Glutamatergic neuron (in vitro differentiated cells): ENCODE results near the gene UCP2. TPM values are rescaled to one million over a fixed set of nuclear protein-coding genes. Genes with fewer than 3 reads are reported as not detected.

Source experiments
- DNase-seq: peaks from one replicate; pipeline ENCODE4 v3.0.0; 2022
- H3K27ac Mint-ChIP-seq: one replicate; pipeline ENCODE4 v1.8.0; 2020; ENCODE audit warnings: mild to moderate bottlenecking, mixed read lengths, inconsistent platforms; ENCODE audit not compliant: unreplicated experiment
- H3K27me3 Mint-ChIP-seq: one replicate; pipeline ENCODE4 v1.8.0; 2020; ENCODE audit warnings: mild to moderate bottlenecking, moderate library complexity, mixed read lengths, inconsistent platforms; ENCODE audit not compliant: unreplicated experiment
- H3K36me3 Mint-ChIP-seq: one replicate; pipeline ENCODE4 v1.8.0; 2020; ENCODE audit warnings: mild to moderate bottlenecking, mixed read lengths, inconsistent platforms; ENCODE audit not compliant: unreplicated experiment
- H3K4me1 Mint-ChIP-seq: one replicate; pipeline ENCODE4 v1.8.0; 2020; ENCODE audit warnings: mild to moderate bottlenecking, low read depth, mixed read lengths, inconsistent platforms; ENCODE audit not compliant: unreplicated experiment
- H3K4me3 Mint-ChIP-seq: one replicate; pipeline ENCODE4 v1.8.0; 2020; ENCODE audit warnings: mild to moderate bottlenecking, mixed read lengths, inconsistent platforms; ENCODE audit not compliant: unreplicated experiment
- H3K9me3 Mint-ChIP-seq: one replicate; pipeline ENCODE4 v1.8.0; 2020; ENCODE audit warnings: mild to moderate bottlenecking, moderate library complexity, mixed read lengths, inconsistent platforms; ENCODE audit not compliant: unreplicated experiment
- CTCF ChIP-seq: fragments of 200-600 bp; sonication (generic); IDR thresholded peaks from one replicate; pipeline ENCODE4 v1.5.0; 2021; ENCODE audit not compliant: partially characterized antibody, unreplicated experiment
- total RNA-seq: library from RNA; stranded (reverse); fragmentation: NEBNext Ultra II Directional; extraction: Animal tissue kit (Norgen Biotek cat#: 25700); gene quantifications from one replicate; pipeline ENCODE4 v1.2.1, GENCODE V29; 2021; ENCODE audit not compliant: unreplicated experiment

The UCP2 gene
- total RNA-seq, 1 donor from 2014 or later, result 91.1 TPM

GRCh38 chr11:73963861-73964260 is 18.8 kb downstream of the UCP2 start:
- Mint-ChIP-seq H3K36me3 (peaks cover 3% of the 10 kb centered on the region), H3K27me3 (peaks cover 4% of the 10 kb centered on the region)
- no peak for TF ChIP-seq CTCF

GRCh38 chr11:73962101-73962705 is 20.4 kb downstream of the UCP2 start:
- Mint-ChIP-seq H3K36me3 (no peaks in the 10 kb centered on the region), H3K4me1 (peaks cover 21% of the 10 kb centered on the region), H3K27me3 (peaks cover 4% of the 10 kb centered on the region), H3K27ac (no peak overlapping the region), H3K4me3 (no peak overlapping the region), H3K9me3 (no peaks in the 10 kb centered on the region)
- no peak for TF ChIP-seq CTCF
- DNase-seq, result no peak

More at GRCh38 chr11:73963861-73964260, 18.8 kb downstream of the UCP2 start:
- Mint-ChIP-seq H3K4me3 (no peak overlapping the region), H3K9me3 (no peaks in the 10 kb centered on the region), H3K4me1 (peaks cover 9% of the 10 kb centered on the region), H3K27ac (no peak overlapping the region)
- DNase-seq, result no peak

GRCh38 chr11:73961321-73961720 is 21.3 kb downstream of the UCP2 start:
- H3K36me3 Mint-ChIP-seq, result no peaks in the 10 kb centered on the region
- DNase-seq, result no peak
- peaks cover under 1% of the 10 kb centered on the region for H3K9me3 Mint-ChIP-seq
- no peak overlapping the region for H3K27ac Mint-ChIP-seq
- H3K4me1 Mint-ChIP-seq, result peaks cover 25% of the 10 kb centered on the region
- no peak for TF ChIP-seq CTCF
- H3K27me3 Mint-ChIP-seq, result peaks cover 5% of the 10 kb centered on the region
- no peak overlapping the region for H3K4me3 Mint-ChIP-seq

GRCh38 chr11:73958521-73959141 is 24.0 kb downstream of the UCP2 start:
- Mint-ChIP-seq H3K36me3 (no peaks in the 10 kb centered on the region), H3K4me3 (no peak overlapping the region), H3K9me3 (peaks cover 3% of the 10 kb centered on the region), H3K27me3 (peaks cover 4% of the 10 kb centered on the region), H3K4me1 (peaks cover 18% of the 10 kb centered on the region), H3K27ac (no peak overlapping the region)
- no peak for TF ChIP-seq CTCF
- no peak for DNase-seq

GRCh38 chr11:73957654-73958361 is 24.8 kb downstream of the UCP2 start:
- peak overlapping the region; percentile 47 for H3K4me3 Mint-ChIP-seq
- H3K27ac Mint-ChIP-seq, result no peak overlapping the region
- no peak for TF ChIP-seq CTCF
- DNase-seq, result no peak
- peaks cover 18% of the 10 kb centered on the region for H3K4me1 Mint-ChIP-seq
- H3K36me3 Mint-ChIP-seq, result no peaks in the 10 kb centered on the region
- peaks cover 4% of the 10 kb centered on the region for H3K27me3 Mint-ChIP-seq
- peaks cover 5% of the 10 kb centered on the region for H3K9me3 Mint-ChIP-seq
